HEK293 (cell line): ENCODE results near the gene KIF4A.
"Not testable (repeated sequence)": the region's sequence is repeated elsewhere in the genome, so short reads cannot be mapped to it uniquely, and the experiment has no call there.

ENCODE experiments used
- CTCF ChIA-PET: fragments of 350-600 bp; formaldehyde crosslinking; extraction: SDS; loops from one replicate; lab custom pipeline; 2021; ENCODE audit warnings: antibody characterized with exemption; lab: Yijun Ruan, JAX
- POLR2A ChIA-PET: fragments of 300-600 bp; formaldehyde crosslinking; extraction: SDS; loops from one replicate; lab custom pipeline; 2020; ENCODE audit warnings: antibody characterized with exemption, inconsistent platforms; lab: Yijun Ruan, JAX
- H3K27ac ChIP-seq: fragments of 200-500 bp; sonication (Bioruptor generic); 2 replicates; pipeline ENCODE4 v1.5.1; 2014; ENCODE audit warnings: low read depth, low read length, control low read depth, inconsistent platforms; ENCODE audit errors: extremely low read depth
- H3K36me3 ChIP-seq, 2 experiments: fragments of 200-500 bp in 1 of 2; sonication (Bioruptor generic) in 1 of 2; 1 replicate in 1 of 2; 2 replicates in 1 of 2; pipeline ENCODE4 v1.5.1; 2014 to 2017; ENCODE audit warnings: inconsistent platforms in 2 of 2, low read length in 2 of 2; ENCODE audit not compliant: control insufficient read depth in 2 of 2, insufficient read depth in 1 of 2
- H3K4me1 ChIP-seq: fragments of 200-500 bp; sonication (Bioruptor generic); 2 replicates; pipeline ENCODE4 v1.5.1; 2014; ENCODE audit warnings: mild to moderate bottlenecking, low read length, inconsistent platforms; ENCODE audit not compliant: control insufficient read depth, insufficient read depth
- H3K4me3 ChIP-seq: 2 replicates; pipeline ENCODE4 v1.5.1; 2011; ENCODE audit warnings: low read depth, mild to moderate bottlenecking, control low read depth, low read length, moderate library complexity
- H3K9me3 ChIP-seq: fragments of 200-500 bp; sonication (Bioruptor generic); 2 replicates; pipeline ENCODE4 v1.5.1; 2014; ENCODE audit warnings: low read depth, low read length, inconsistent platforms; ENCODE audit not compliant: control insufficient read depth, insufficient read depth
- BCL11B ChIP-seq: fragments of 450-650 bp; formaldehyde crosslinking; IDR thresholded peaks from 2 replicates; pipeline ENCODE4 v1.5.1; 2016; ENCODE audit warnings: low read depth, missing biosample characterization, missing genetic modification characterization
- BCL6B ChIP-seq: fragments of 450-650 bp; formaldehyde crosslinking; IDR thresholded peaks from 2 replicates; pipeline ENCODE4 v1.5.1; 2017; ENCODE audit warnings: missing biosample characterization, missing genetic modification characterization
- HOXD13 ChIP-seq: sonication (generic); formaldehyde crosslinking; IDR thresholded peaks from 2 replicates; pipeline ENCODE4 v1.8.0; 2022; ENCODE audit warnings: missing genetic modification reagents, borderline replicate concordance
- IKZF3 ChIP-seq: fragments of 450-650 bp; IDR thresholded peaks from 2 replicates; pipeline ENCODE4 v1.5.0; 2018; ENCODE audit warnings: missing biosample characterization, mild to moderate bottlenecking, missing genetic modification characterization, moderate library complexity
- REST ChIP-seq: fragments of 450-650 bp; formaldehyde crosslinking; IDR thresholded peaks from 2 replicates; pipeline ENCODE4 v1.5.1; 2016; ENCODE audit warnings: missing biosample characterization, missing genetic modification characterization
- SP3 ChIP-seq: fragments of 450-650 bp; formaldehyde crosslinking; IDR thresholded peaks from 2 replicates; pipeline ENCODE4 v1.5.1; 2016; ENCODE audit warnings: missing biosample characterization, missing genetic modification characterization
- YY1 ChIP-seq: fragments of 450-650 bp; formaldehyde crosslinking; IDR thresholded peaks from 2 replicates; pipeline ENCODE4 v1.5.1; 2018; ENCODE audit warnings: missing biosample characterization, missing genetic modification characterization
- ZBTB1 ChIP-seq: fragments of 450-650 bp; formaldehyde crosslinking; IDR thresholded peaks from 2 replicates; pipeline ENCODE4 v1.5.1; 2016; ENCODE audit warnings: missing biosample characterization, missing genetic modification characterization
- ZFP41 ChIP-seq: fragments of 450-650 bp; formaldehyde crosslinking; IDR thresholded peaks from 2 replicates; pipeline ENCODE4 v1.5.1; 2016; ENCODE audit warnings: missing biosample characterization, missing genetic modification characterization, borderline replicate concordance
- ZNF146 ChIP-seq: fragments of 450-650 bp; formaldehyde crosslinking; IDR thresholded peaks from 2 replicates; pipeline ENCODE4 v1.5.1; 2016; ENCODE audit warnings: missing biosample characterization, missing genetic modification characterization
- ZNF169 ChIP-seq: fragments of 450-650 bp; formaldehyde crosslinking; IDR thresholded peaks from 2 replicates; pipeline ENCODE4 v1.5.1; 2016; ENCODE audit warnings: missing biosample characterization, missing genetic modification characterization
- ZNF266 ChIP-seq: fragments of 450-650 bp; formaldehyde crosslinking; IDR thresholded peaks from 2 replicates; pipeline ENCODE4 v1.5.1; 2016; ENCODE audit warnings: missing biosample characterization, missing genetic modification characterization, low read depth
- ZNF335 ChIP-seq: fragments of 450-650 bp; formaldehyde crosslinking; conservative IDR thresholded peaks from 2 replicates; pipeline ENCODE4 v1.5.1; 2016; ENCODE audit warnings: missing biosample characterization, missing genetic modification characterization
- ZNF341 ChIP-seq: fragments of 450-650 bp; formaldehyde crosslinking; IDR thresholded peaks from 2 replicates; pipeline ENCODE4; 2016; ENCODE audit warnings: low read depth, missing biosample characterization, missing genetic modification characterization
- ZNF350 ChIP-seq: fragments of 450-650 bp; formaldehyde crosslinking; IDR thresholded peaks from 2 replicates; pipeline ENCODE4 v1.5.0; 2017; ENCODE audit warnings: missing biosample characterization, mild to moderate bottlenecking, missing genetic modification characterization
- ZNF423 ChIP-seq: fragments of 450-650 bp; formaldehyde crosslinking; IDR thresholded peaks from 2 replicates; pipeline ENCODE4 v1.5.1; 2016; ENCODE audit warnings: missing biosample characterization, missing genetic modification characterization
- ZNF433 ChIP-seq: fragments of 450-650 bp; formaldehyde crosslinking; IDR thresholded peaks from 2 replicates; pipeline ENCODE4 v1.5.1; 2016; ENCODE audit warnings: missing biosample characterization, missing genetic modification characterization, low read depth
- ZNF510 ChIP-seq: fragments of 450-650 bp; formaldehyde crosslinking; IDR thresholded peaks from 2 replicates; pipeline ENCODE4 v1.5.1; 2018; ENCODE audit warnings: mild to moderate bottlenecking, missing genetic modification characterization, missing biosample characterization; ENCODE audit not compliant: insufficient replicate concordance
- ZNF529 ChIP-seq: fragments of 450-650 bp; formaldehyde crosslinking; IDR thresholded peaks from 2 replicates; pipeline ENCODE4 v1.5.1; 2017; ENCODE audit warnings: missing genetic modification characterization, missing biosample characterization; ENCODE audit not compliant: insufficient replicate concordance
- ZNF530 ChIP-seq: fragments of 450-650 bp; formaldehyde crosslinking; IDR thresholded peaks from 2 replicates; pipeline ENCODE4 v1.5.1; 2016; ENCODE audit warnings: low read depth, missing biosample characterization, missing genetic modification characterization
- ZNF558 ChIP-seq: fragments of 450-650 bp; formaldehyde crosslinking; IDR thresholded peaks from 2 replicates; pipeline ENCODE4 v1.5.1; 2016; ENCODE audit warnings: missing biosample characterization, missing genetic modification characterization
- ZNF561 ChIP-seq: fragments of 450-650 bp; IDR thresholded peaks from 2 replicates; pipeline ENCODE4 v1.5.1; 2018; ENCODE audit warnings: missing biosample characterization, missing genetic modification characterization, borderline replicate concordance
- ZNF624 ChIP-seq: fragments of 450-650 bp; formaldehyde crosslinking; IDR thresholded peaks from 2 replicates; pipeline ENCODE4 v1.5.1; 2017; ENCODE audit warnings: missing biosample characterization, missing genetic modification characterization
- ZNF707 ChIP-seq: fragments of 450-650 bp; formaldehyde crosslinking; IDR thresholded peaks from 2 replicates; pipeline ENCODE4 v1.5.1; 2016; ENCODE audit warnings: missing biosample characterization, missing genetic modification characterization
- ZNF768 ChIP-seq: fragments of 450-650 bp; formaldehyde crosslinking; IDR thresholded peaks from 2 replicates; pipeline ENCODE4 v1.5.1; 2018; ENCODE audit warnings: missing biosample characterization, mild to moderate bottlenecking, missing genetic modification characterization
- ZNF777 ChIP-seq: fragments of 450-650 bp; formaldehyde crosslinking; IDR thresholded peaks from 2 replicates; pipeline ENCODE4 v1.5.1; 2017; ENCODE audit warnings: missing biosample characterization, missing genetic modification characterization, borderline replicate concordance
- ZNF791 ChIP-seq: fragments of 450-650 bp; formaldehyde crosslinking; IDR thresholded peaks from 2 replicates; pipeline ENCODE4 v1.5.1; 2016; ENCODE audit warnings: missing biosample characterization, missing genetic modification characterization

Gene KIF4A

GRCh38 chrX:70360366-70360765 is 70.5 kb downstream of the KIF4A start:
- no peaks in the 10 kb centered on the region for H3K4me1 ChIP-seq
- H3K27ac ChIP-seq, result no peak overlapping the region
- TF ChIP-seq YY1 (tag by site-specific recombination), result no peak
- ChIA-PET CTCF (no interaction called here), POLR2A (no interaction called here)
- no peaks in the 10 kb centered on the region for H3K9me3 ChIP-seq
- no peak overlapping the region for H3K4me3 ChIP-seq
- peaks cover 25 to 44% of the 10 kb centered on the region in 2 experiments for H3K36me3 ChIP-seq

DNA sequence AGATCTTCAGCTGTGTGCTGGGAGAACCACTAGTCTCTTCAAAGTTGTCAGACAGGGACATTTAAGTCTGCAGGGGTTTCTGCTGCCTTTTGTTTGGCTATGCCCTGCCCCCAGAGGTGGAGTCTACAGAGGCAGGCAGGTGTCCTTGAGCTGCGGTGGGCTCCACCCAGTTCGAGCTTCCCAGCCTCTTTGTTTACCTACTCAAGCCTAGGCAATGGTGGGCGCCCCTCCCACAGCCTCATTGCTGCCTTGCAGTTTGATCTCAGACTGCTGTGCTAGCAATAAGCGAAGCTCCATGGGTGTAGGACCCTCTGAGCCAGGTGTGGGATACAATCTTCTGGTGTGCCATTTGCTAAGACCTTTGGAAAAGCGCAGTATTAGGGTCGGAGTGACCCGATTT is 78.8 kb downstream of the KIF4A start:
- H3K27ac ChIP-seq, H3K9me3 ChIP-seq, H3K4me3 ChIP-seq, POLR2A ChIA-PET, H3K4me1 ChIP-seq: not testable (repeated sequence)
- CTCF ChIA-PET, result interaction anchor here (0.9 kb wide), 1 partner anchor 388 kb away, joined by 3 read pairs; no protein-coding TSS in a partner anchor
- H3K36me3 ChIP-seq, result peaks cover 0 to 10% of the 10 kb centered on the region in 2 experiments; a peak in 2 of 3 replicates

GRCh38 chrX:70386235-70386634 is 96.3 kb downstream of the KIF4A start:
- CTCF ChIA-PET, result interaction anchor here (0.5 kb wide), 1 partner anchor 73 kb away, joined by 3 read pairs; no protein-coding TSS in a partner anchor
- POLR2A ChIA-PET, result no interaction called here
- no peak for TF ChIP-seq IKZF3 (tag by site-specific recombination)
- no peak for TF ChIP-seq ZNF558
- TF ChIP-seq ZNF530 (tag by site-specific recombination), result no peak
- no peak for TF ChIP-seq ZNF423 (tag by site-specific recombination)
- TF ChIP-seq ZNF791 (tag by site-specific recombination), result no peak
- TF ChIP-seq BCL6B (tag by site-specific recombination), result no peak
- TF ChIP-seq ZNF510, result no peak
- TF ChIP-seq ZNF266 (tag by site-specific recombination), result no peak
- TF ChIP-seq ZNF433 (tag by site-specific recombination), result no peak
- no peak for TF ChIP-seq ZNF169 (tag by site-specific recombination)
- TF ChIP-seq ZFP41, result no peak
- no peak for TF ChIP-seq ZNF777 (tag by site-specific recombination)
- no peak for TF ChIP-seq ZNF350
- Histone ChIP-seq H3K4me1 (no peaks in the 10 kb centered on the region), H3K36me3 (peaks cover 39 to 65% of the 10 kb centered on the region in 2 experiments), H3K4me3 (no peak overlapping the region), H3K9me3 (peaks cover 2% of the 10 kb centered on the region), H3K27ac (no peak overlapping the region)

DNA sequence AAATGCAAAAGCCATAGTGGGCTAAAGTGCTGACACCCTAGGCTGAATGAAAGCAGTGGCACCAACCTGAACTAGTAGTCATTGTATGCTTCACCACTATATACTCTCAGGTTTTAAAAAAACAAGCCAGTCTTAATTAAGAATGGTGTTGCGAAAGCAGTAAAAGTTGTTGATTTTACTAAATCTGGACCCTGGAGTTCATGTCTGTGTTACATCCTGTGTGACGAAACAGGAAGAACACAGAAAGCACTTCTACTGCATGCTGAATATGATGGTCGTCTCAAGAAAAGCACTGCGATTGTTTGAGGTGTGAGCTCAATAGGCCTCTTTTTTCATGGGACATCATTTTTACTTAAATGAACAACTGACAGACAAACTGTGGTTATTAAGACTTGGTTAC is 109.0 kb downstream of the KIF4A start:
- ChIA-PET CTCF (interaction anchor here (0.6 kb wide), 1 partner anchor 178 kb away, joined by 8 read pairs; no protein-coding TSS in a partner anchor), POLR2A (no interaction called here)
- no peak overlapping the region for H3K27ac ChIP-seq
- peaks cover 19 to 42% of the 10 kb centered on the region in 2 experiments for H3K36me3 ChIP-seq
- H3K9me3 ChIP-seq, result peaks cover 4% of the 10 kb centered on the region; the same call in 1 of the 2 replicates
- no peak overlapping the region for H3K4me3 ChIP-seq
- no peaks in the 10 kb centered on the region for H3K4me1 ChIP-seq
- TF ChIP-seq ZNF341 (tag by site-specific recombination) (no peak), REST (tag by site-specific recombination) (no peak), HOXD13 (CRISPR knock-in tag) (no peak), ZNF768 (tag by site-specific recombination) (no peak), SP3 (tag by site-specific recombination) (no peak), ZBTB1 (tag by site-specific recombination) (no peak), ZNF624 (tag by site-specific recombination) (no peak), ZNF707 (no peak), ZNF561 (tag by site-specific recombination) (no peak), BCL11B (tag by site-specific recombination) (no peak), ZNF146 (tag by site-specific recombination) (no peak), ZNF335 (no peak), ZNF529 (no peak)
